ENCODE data around the gene NTM.

The NTM gene

DNA sequence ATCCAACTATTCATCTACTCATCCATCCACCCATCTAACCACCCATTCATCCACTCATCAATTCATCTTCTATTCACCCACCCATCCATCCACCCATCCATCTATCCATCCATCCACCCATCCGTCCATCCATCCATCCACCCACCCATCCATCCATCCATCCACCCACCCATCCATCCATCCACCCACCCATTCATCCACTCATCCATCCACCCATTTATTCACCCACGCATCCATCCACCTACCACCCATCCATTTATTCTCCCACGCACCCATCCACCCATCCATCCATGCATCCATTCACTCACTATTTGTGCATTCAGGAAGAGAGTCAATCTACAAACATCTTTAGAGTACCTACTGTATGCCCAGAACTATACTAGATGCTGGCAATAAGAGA lies 482.3 kb downstream of the NTM start:
- no peaks in the 10 kb centered on the region for H3K4me1 ChIP-seq (ENCODE audit: low read length)
- no peak overlapping the region for H3K27ac ChIP-seq (ENCODE audit: low read length)
- H3K79me2 ChIP-seq (ENCODE audit: low read length), result no peaks in the 10 kb centered on the region
- H3K9ac ChIP-seq (ENCODE audit: low read length), result no peak overlapping the region
- no peak overlapping the region for H2AFZ ChIP-seq (ENCODE audit: low read depth, low read length)
- no peaks in the 10 kb centered on the region for H3K9me3 ChIP-seq (ENCODE audit: insufficient read depth, low read length)
- H3K36me3 ChIP-seq (replicated peaks; ENCODE audit: low read depth, low read length), result no peaks in the 10 kb centered on the region
- H4K20me1 ChIP-seq (ENCODE audit: insufficient read depth, low read length), result no peaks in the 10 kb centered on the region
- H3K4me3 ChIP-seq (ENCODE audit: low read length), result no peak overlapping the region
- peaks cover 14% of the 10 kb centered on the region for H3K27me3 ChIP-seq (ENCODE audit: low read depth, low read length)
- H3K4me2 ChIP-seq (ENCODE audit: low read length), result no peak overlapping the region
- TF ChIP-seq CTCF (IDR thresholded peaks at IDR 0.05; ENCODE audit: low read depth, low read length), result no peak
- no peak for TF ChIP-seq EZH2phosphoT487 (IDR thresholded peaks at IDR 0.05; ENCODE audit: low read depth)

- H3K36me3 ChIP-seq (replicated peaks; ENCODE audit: low read depth, low read length), result no peaks in the 10 kb centered on the region
Measured at GRCh38 chr11:131854391-131854790, 484.0 kb downstream of the NTM start.

DNA sequence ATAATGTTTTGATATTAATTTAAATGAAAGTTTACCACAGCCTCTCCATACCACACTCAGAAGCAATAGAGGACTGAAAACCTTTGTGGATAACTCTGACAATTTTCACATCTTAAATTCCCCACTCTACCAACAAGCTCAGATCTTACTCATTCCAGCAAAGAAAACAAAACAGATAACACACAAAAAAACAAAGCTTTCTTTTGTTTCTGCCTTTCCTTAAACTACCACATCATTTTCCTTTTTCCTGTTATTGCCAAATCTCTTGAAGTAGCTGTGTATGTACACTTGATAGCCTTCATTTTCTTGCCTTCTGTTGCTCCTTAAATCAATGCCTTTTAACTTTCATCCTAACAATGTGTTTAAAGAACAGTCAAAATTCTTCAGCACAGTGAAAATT lies 484.9 kb downstream of the NTM start:
- no peak overlapping the region for H3K9ac ChIP-seq (ENCODE audit: low read length)
- no peaks in the 10 kb centered on the region for H3K79me2 ChIP-seq (ENCODE audit: low read length)
- H4K20me1 ChIP-seq (ENCODE audit: insufficient read depth, low read length), result no peaks in the 10 kb centered on the region
- H3K4me1 ChIP-seq (ENCODE audit: low read length), result no peaks in the 10 kb centered on the region
- TF ChIP-seq EZH2phosphoT487 (IDR thresholded peaks at IDR 0.05; ENCODE audit: low read depth) (no peak), CTCF (IDR thresholded peaks at IDR 0.05; ENCODE audit: low read depth, low read length) (no peak)
- peaks cover 13% of the 10 kb centered on the region for H3K27me3 ChIP-seq (ENCODE audit: low read depth, low read length)
- no peak overlapping the region for H3K4me2 ChIP-seq (ENCODE audit: low read length)
- no peak overlapping the region for H3K4me3 ChIP-seq (ENCODE audit: low read length)
- no peak overlapping the region for H2AFZ ChIP-seq (ENCODE audit: low read depth, low read length)
- no peak overlapping the region for H3K27ac ChIP-seq (ENCODE audit: low read length)
- no peaks in the 10 kb centered on the region for H3K9me3 ChIP-seq (ENCODE audit: insufficient read depth, low read length)
- no peaks in the 10 kb centered on the region for H3K36me3 ChIP-seq (replicated peaks; ENCODE audit: low read depth, low read length)

More at GRCh38 chr11:131854391-131854790, 484.0 kb downstream of the NTM start:
- no peak overlapping the region for H3K4me3 ChIP-seq (ENCODE audit: low read length)
- H3K27ac ChIP-seq (ENCODE audit: low read length), result no peak overlapping the region
- H3K4me1 ChIP-seq (ENCODE audit: low read length), result no peaks in the 10 kb centered on the region
- H3K27me3 ChIP-seq (ENCODE audit: low read depth, low read length), result peaks cover 16% of the 10 kb centered on the region
- H3K9ac ChIP-seq (ENCODE audit: low read length), result no peak overlapping the region
- TF ChIP-seq EZH2phosphoT487 (IDR thresholded peaks at IDR 0.05; ENCODE audit: low read depth) (no peak), CTCF (IDR thresholded peaks at IDR 0.05; ENCODE audit: low read depth, low read length) (no peak)
- H4K20me1 ChIP-seq (ENCODE audit: insufficient read depth, low read length), result no peaks in the 10 kb centered on the region
- no peaks in the 10 kb centered on the region for H3K9me3 ChIP-seq (ENCODE audit: insufficient read depth, low read length)
- no peak overlapping the region for H3K4me2 ChIP-seq (ENCODE audit: low read length)
- no peak overlapping the region for H2AFZ ChIP-seq (ENCODE audit: low read depth, low read length)
- no peaks in the 10 kb centered on the region for H3K79me2 ChIP-seq (ENCODE audit: low read length)

GRCh38 chr11:131857246-131857645 lies 486.8 kb downstream of the NTM start:
- Histone ChIP-seq H3K27ac (ENCODE audit: low read length) (no peak overlapping the region), H2AFZ (ENCODE audit: low read depth, low read length) (no peak overlapping the region)

More at GRCh38 chr11:131857246-131857645, 486.8 kb downstream of the NTM start:
- Histone ChIP-seq H3K79me2 (ENCODE audit: low read length) (no peaks in the 10 kb centered on the region), H4K20me1 (ENCODE audit: insufficient read depth, low read length) (no peaks in the 10 kb centered on the region), H3K9ac (ENCODE audit: low read length) (no peak overlapping the region), H3K4me3 (ENCODE audit: low read length) (no peak overlapping the region), H3K27me3 (ENCODE audit: low read depth, low read length) (peaks cover 15% of the 10 kb centered on the region; the same call in 1 of the 2 replicates), H3K4me2 (ENCODE audit: low read length) (no peak overlapping the region), H3K9me3 (ENCODE audit: insufficient read depth, low read length) (no peaks in the 10 kb centered on the region), H3K36me3 (replicated peaks; ENCODE audit: low read depth, low read length) (no peaks in the 10 kb centered on the region), H3K4me1 (ENCODE audit: low read length) (no peaks in the 10 kb centered on the region)
- TF ChIP-seq EZH2phosphoT487 (IDR thresholded peaks at IDR 0.05; ENCODE audit: low read depth), result no peak
- no peak for TF ChIP-seq CTCF (IDR thresholded peaks at IDR 0.05; ENCODE audit: low read depth, low read length)

Data from OCI-LY3 (cell line).